OCI-LY7 (cell line): Measurements from ENCODE around the gene DHRS7B. TPM values are rescaled to one million over a fixed set of nuclear protein-coding genes. Genes with fewer than 3 reads are reported as not detected.
"Not testable (repeated sequence)": the region's sequence is repeated elsewhere in the genome, so short reads cannot be mapped to it uniquely, and the experiment has no call there.

Experiments used
- BruUV-seq: library from RNA; stranded (reverse); fragments of 400-500 nt; replicated peaks from 2 replicates; lab custom pipeline; 2021; lab: Mats Ljungman, UMichigan
- CTCF ChIA-PET: fragments of 300-600 bp; sonication (Branson Sonifier 250); formaldehyde crosslinking; loops from one replicate; lab custom pipeline; 2022; ENCODE audit warnings: antibody characterized with exemption; ENCODE audit not compliant: unreplicated experiment; lab: Charles Lee
- POLR2A ChIA-PET: fragments of 300-600 bp; sonication (Branson Sonifier 250); formaldehyde crosslinking; loops from one replicate; lab custom pipeline; 2022; ENCODE audit warnings: antibody characterized with exemption; lab: Charles Lee
- DNase-seq: peaks from one replicate; pipeline ENCODE4 v3.0.0-alpha.2; 2015; ENCODE audit warnings: low spot score
- H2AFZ ChIP-seq: fragments of 200-600 bp; sonication (generic), shearing (Covaris generic); 2 replicates; pipeline ENCODE4 v1.6.1; 2014; ENCODE audit warnings: mild to moderate bottlenecking, antibody characterized with exemption, low read length, moderate library complexity
- H3K27ac ChIP-seq: fragments of 200-600 bp; sonication (generic); 2 replicates; pipeline ENCODE4 v1.5.1; 2014; ENCODE audit warnings: mixed run types, low read depth, mild to moderate bottlenecking, moderate library complexity, low read length, inconsistent platforms; ENCODE audit not compliant: poor library complexity, severe bottlenecking
- H3K36me3 ChIP-seq: fragments of 200-600 bp; sonication (generic); 2 replicates; pipeline ENCODE4 v1.6.1; 2014; ENCODE audit warnings: mild to moderate bottlenecking, antibody characterized with exemption, low read length, moderate library complexity, mixed read lengths; ENCODE audit not compliant: insufficient read depth
- H3K4me1 ChIP-seq: fragments of 200-600 bp; sonication (generic); 2 replicates; pipeline ENCODE4 v1.5.1; 2014; ENCODE audit warnings: mild to moderate bottlenecking, low read length; ENCODE audit not compliant: insufficient read depth, poor library complexity, severe bottlenecking
- H3K4me2 ChIP-seq: fragments of 200-600 bp; sonication (generic); 2 replicates; pipeline ENCODE4 v1.6.1; 2014; ENCODE audit warnings: mild to moderate bottlenecking, low read length
- H3K4me3 ChIP-seq: fragments of 200-600 bp; sonication (generic); 2 replicates; pipeline ENCODE4 v1.5.1; 2014; ENCODE audit warnings: mild to moderate bottlenecking, low read depth, low read length; ENCODE audit not compliant: poor library complexity, severe bottlenecking
- H3K79me2 ChIP-seq: fragments of 200-600 bp; sonication (generic); 2 replicates; pipeline ENCODE4 v1.6.1; 2016; ENCODE audit warnings: low read depth, mild to moderate bottlenecking, low read length, moderate library complexity, mixed read lengths; ENCODE audit not compliant: insufficient read depth
- H3K9me2 ChIP-seq: fragments of 200-600 bp; sonication (generic); 2 replicates; pipeline ENCODE4 v1.6.1; 2016; ENCODE audit warnings: mild to moderate bottlenecking, low read length, mixed read lengths; ENCODE audit not compliant: insufficient read depth
- H3K9me3 ChIP-seq: fragments of 200-600 bp; sonication (generic); 2 replicates; pipeline ENCODE4 v1.6.1; 2014; ENCODE audit warnings: mild to moderate bottlenecking, mixed run types, low read length, mixed read lengths
- H4K20me1 ChIP-seq: fragments of 200-600 bp; sonication (generic); 2 replicates; pipeline ENCODE4 v1.6.1; 2014; ENCODE audit warnings: mild to moderate bottlenecking, antibody characterized with exemption, low read length, moderate library complexity, mixed read lengths; ENCODE audit not compliant: insufficient read depth
- EZH2phosphoT487 ChIP-seq: fragments of 200-600 bp; sonication (generic); IDR thresholded peaks from 2 replicates; pipeline ENCODE4 v1.6.1; 2018; ENCODE audit warnings: low read depth, borderline replicate concordance, mild to moderate bottlenecking, mixed run types, antibody characterized with exemption, low read length, moderate library complexity, mixed read lengths
- intact Hi-C: fragments of 100-400 bp; cut with micrococcal nuclease; formaldehyde crosslinking; loops from one replicate; pipeline ENCODE4 v1.10.0; 2022; ENCODE audit not compliant: unreplicated experiment
- total RNA-seq, 2 experiments: library from RNA; depleted of rRNA in 1 of 2; stranded (reverse); fragments of >200 nt in 1 of 2; shearing (Covaris generic) in 1 of 2; gene quantifications; 2 replicates each; pipeline ENCODE4 v1.2.3, GENCODE V29; 2014 to 2022
- TF ChIP-seq, protein P1 (sequence below): fragments of 200-600 bp; sonication (generic); conservative IDR thresholded peaks from 2 replicates; pipeline ENCODE4 v1.5.1; 2014; ENCODE audit warnings: mild to moderate bottlenecking, antibody characterized with exemption, low read length, moderate library complexity, mixed read lengths

DHRS7B gene
- total RNA-seq, 2 experiments from 2014 or later, result 16.0 to 16.5 TPM

DNA sequence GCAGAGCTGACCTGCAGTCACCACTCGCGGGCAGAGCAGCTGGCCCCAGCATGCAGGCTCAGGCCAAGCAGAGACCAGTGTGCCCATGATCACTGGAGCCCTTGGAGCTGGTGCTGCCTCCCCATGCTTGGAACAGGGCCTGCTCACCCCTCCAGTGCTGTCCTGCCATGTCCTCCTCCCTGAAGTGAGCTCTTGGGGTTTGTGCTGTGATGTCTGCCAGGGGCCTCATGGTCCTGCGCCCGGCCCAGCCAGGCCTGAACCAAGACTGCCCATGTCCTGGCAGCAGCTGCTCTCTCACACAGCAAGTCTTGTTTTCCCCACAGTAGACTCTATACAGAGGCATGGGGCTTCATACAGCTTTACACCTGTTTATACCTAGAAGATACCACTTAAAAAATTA, 62.6 kb downstream of the DHRS7B start:
- DNase-seq, result no peak
- H4K20me1 ChIP-seq, result no peaks in the 10 kb centered on the region
- no peak overlapping the region for H3K27ac ChIP-seq
- BruUV-seq, result no TSS peak
- intact Hi-C loops, result no loop called here
- no peak overlapping the region for H3K4me2 ChIP-seq
- CTCF ChIA-PET, result no interaction called here
- H3K9me2 ChIP-seq, result no peaks in the 10 kb centered on the region
- no peaks in the 10 kb centered on the region for H3K79me2 ChIP-seq
- H3K4me3 ChIP-seq, result no peak overlapping the region
- no peaks in the 10 kb centered on the region for H3K4me1 ChIP-seq
- no peaks in the 10 kb centered on the region for H3K9me3 ChIP-seq
- peaks cover 7% of the 10 kb centered on the region; the same call in 1 of the 2 replicates for H3K36me3 ChIP-seq
- TF ChIP-seq EZH2phosphoT487, result no peak
- TF ChIP-seq, protein P1, sequence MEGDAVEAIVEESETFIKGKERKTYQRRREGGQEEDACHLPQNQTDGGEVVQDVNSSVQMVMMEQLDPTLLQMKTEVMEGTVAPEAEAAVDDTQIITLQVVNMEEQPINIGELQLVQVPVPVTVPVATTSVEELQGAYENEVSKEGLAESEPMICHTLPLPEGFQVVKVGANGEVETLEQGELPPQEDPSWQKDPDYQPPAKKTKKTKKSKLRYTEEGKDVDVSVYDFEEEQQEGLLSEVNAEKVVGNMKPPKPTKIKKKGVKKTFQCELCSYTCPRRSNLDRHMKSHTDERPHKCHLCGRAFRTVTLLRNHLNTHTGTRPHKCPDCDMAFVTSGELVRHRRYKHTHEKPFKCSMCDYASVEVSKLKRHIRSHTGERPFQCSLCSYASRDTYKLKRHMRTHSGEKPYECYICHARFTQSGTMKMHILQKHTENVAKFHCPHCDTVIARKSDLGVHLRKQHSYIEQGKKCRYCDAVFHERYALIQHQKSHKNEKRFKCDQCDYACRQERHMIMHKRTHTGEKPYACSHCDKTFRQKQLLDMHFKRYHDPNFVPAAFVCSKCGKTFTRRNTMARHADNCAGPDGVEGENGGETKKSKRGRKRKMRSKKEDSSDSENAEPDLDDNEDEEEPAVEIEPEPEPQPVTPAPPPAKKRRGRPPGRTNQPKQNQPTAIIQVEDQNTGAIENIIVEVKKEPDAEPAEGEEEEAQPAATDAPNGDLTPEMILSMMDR, result no peak
- no peak overlapping the region for H2AFZ ChIP-seq
- POLR2A ChIA-PET, result no interaction called here

DNA sequence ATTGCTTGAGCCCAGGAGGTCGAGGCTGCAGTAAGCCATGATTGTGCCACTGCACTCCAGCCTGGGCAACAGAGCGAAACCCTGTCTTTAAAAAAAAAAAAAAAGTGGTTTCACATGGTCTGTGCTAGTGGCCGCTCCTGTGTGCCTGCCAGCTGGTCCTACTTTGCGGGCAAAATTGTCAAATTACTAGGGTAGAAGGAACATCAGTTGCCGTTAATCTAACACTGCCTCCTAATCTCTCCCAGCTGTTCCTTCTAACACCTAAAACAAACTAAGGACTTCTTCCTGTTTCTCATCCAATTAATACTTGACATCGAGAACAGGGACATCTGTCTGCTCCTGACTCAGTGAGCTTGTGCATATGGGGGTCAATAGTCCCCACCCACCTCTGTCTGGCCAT, 63.3 kb downstream of the DHRS7B start:
- Histone ChIP-seq H3K4me2 (no peak overlapping the region), H3K79me2 (no peaks in the 10 kb centered on the region), H3K9me2 (no peaks in the 10 kb centered on the region), H3K9me3 (no peaks in the 10 kb centered on the region), H2AFZ (no peak overlapping the region), H3K36me3 (peaks cover 3% of the 10 kb centered on the region; the same call in 1 of the 2 replicates), H3K4me3 (no peak overlapping the region), H4K20me1 (no peaks in the 10 kb centered on the region), H3K27ac (no peak overlapping the region), H3K4me1 (no peaks in the 10 kb centered on the region)
- intact Hi-C loops, result no loop called here
- no peak for TF ChIP-seq EZH2phosphoT487
- TF ChIP-seq, protein P1, result no peak
- POLR2A ChIA-PET, result no interaction called here
- CTCF ChIA-PET, result no interaction called here
- no peak for DNase-seq
- BruUV-seq, result no TSS peak

DNA sequence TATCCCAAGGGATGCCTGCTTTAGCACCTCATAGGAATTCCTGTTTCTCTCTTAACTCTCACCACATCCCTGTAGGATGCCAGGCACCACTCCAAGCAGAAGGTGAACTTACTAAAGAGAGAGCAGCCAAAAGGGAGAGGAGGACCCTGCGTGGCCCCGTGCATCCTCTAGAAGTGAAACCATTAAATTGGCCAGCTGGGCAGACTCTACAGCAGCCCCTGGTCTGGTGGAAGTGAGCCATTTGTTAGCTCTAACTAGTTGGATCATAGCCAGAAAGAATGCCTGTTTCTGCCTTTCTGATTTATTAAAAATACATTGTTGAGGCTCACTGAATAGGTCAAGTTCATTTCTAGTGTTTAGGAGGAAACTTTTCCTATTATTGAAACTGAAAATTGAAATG, 64.9 kb downstream of the DHRS7B start:
- peaks cover 11% of the 10 kb centered on the region; the same call in 1 of the 2 replicates for H3K36me3 ChIP-seq
- no peak for TF ChIP-seq EZH2phosphoT487
- TF ChIP-seq, protein P1, result no peak
- CTCF ChIA-PET, result no interaction called here
- H3K4me2 ChIP-seq, result no peak overlapping the region
- POLR2A ChIA-PET, result interaction anchor here (0.7 to 1.0 kb wide), 2 partner anchors 21 to 70 kb away, joined by 3 to 4 read pairs; no protein-coding TSS in a partner anchor
- no TSS peak for BruUV-seq
- no peaks in the 10 kb centered on the region for H3K4me1 ChIP-seq
- no peaks in the 10 kb centered on the region for H3K9me3 ChIP-seq
- H3K27ac ChIP-seq, result no peak overlapping the region
- H3K4me3 ChIP-seq, result no peak overlapping the region
- no peak overlapping the region for H2AFZ ChIP-seq
- DNase-seq, result no peak
- no peaks in the 10 kb centered on the region for H4K20me1 ChIP-seq
- H3K9me2 ChIP-seq, result no peaks in the 10 kb centered on the region
- H3K79me2 ChIP-seq, result no peaks in the 10 kb centered on the region
- intact Hi-C loops, result no loop called here

DNA sequence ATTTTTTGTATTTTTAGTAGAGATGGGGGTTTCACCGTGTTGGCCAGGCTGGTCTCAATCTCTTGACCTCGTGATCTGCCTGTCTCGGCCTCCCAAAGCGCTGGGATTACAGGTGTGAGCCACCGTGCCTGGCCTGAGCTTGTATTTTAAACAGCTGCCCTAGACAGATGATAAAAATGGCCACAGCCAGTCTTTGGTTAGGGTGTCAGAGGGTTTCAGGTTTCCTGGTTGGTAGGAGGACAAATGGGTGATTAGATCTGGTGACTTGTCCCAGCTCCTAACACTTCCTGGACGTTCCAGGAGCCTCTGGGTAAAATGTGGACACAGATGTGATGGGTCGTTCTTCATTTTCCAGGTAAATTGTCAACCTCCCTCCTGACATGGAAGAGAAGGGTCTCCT, 65.7 kb downstream of the DHRS7B start:
- H3K9me2 ChIP-seq, intact Hi-C loops, H3K4me3 ChIP-seq, H2AFZ ChIP-seq, BruUV-seq, H3K9me3 ChIP-seq, H3K4me2 ChIP-seq, CTCF ChIA-PET, H3K79me2 ChIP-seq, DNase-seq, H4K20me1 ChIP-seq, H3K4me1 ChIP-seq, H3K27ac ChIP-seq: not testable (repeated sequence)
- POLR2A ChIA-PET, result interaction anchor here (0.7 to 1.0 kb wide), 2 partner anchors 20 to 71 kb away, joined by 3 to 4 read pairs; no protein-coding TSS in a partner anchor
- H3K36me3 ChIP-seq, result peaks cover 18% of the 10 kb centered on the region
